Esophagus squamous epithelium (tissue), 5 donors: ENCODE results near the gene RIN3. TPM values are rescaled to one million over a fixed set of nuclear protein-coding genes. Genes with fewer than 3 reads are reported as not detected.
"Not testable (repeated sequence)": the region's sequence is repeated elsewhere in the genome, so short reads cannot be mapped to it uniquely, and the experiment has no call there.

Experiments used
- DNase-seq: peaks from one replicate; lab custom pipeline; 2025; lab: John Stamatoyannopoulos, UW
- H3K27ac ChIP-seq, 4 donors: fragments of 200-600 bp; sonication (generic); one replicate each; pipeline ENCODE4 v1.5.1; 2016 to 2019; ENCODE audit warnings: mild to moderate bottlenecking in 1 of 4
- H3K27me3 ChIP-seq, 4 donors: fragments of 200-600 bp; sonication (generic); 1 replicate in 3 of 4; 2 replicates in 1 of 4; pipeline versions ENCODE4 v1.5.1 to v1.6.0; 2017 to 2021; ENCODE audit warnings: antibody characterized with exemption in 1 of 4
- H3K36me3 ChIP-seq, 3 donors: fragments of 200-600 bp; sonication (generic); one replicate each; pipeline ENCODE4 v1.5.1; 2016 to 2019
- H3K4me1 ChIP-seq, 3 donors: fragments of 200-600 bp; sonication (generic); one replicate each; pipeline ENCODE4 v1.5.1; 2017 to 2019
- H3K4me3 ChIP-seq, 4 donors: fragments of 200-600 bp; sonication (generic); 1 replicate in 3 of 4; 2 replicates in 1 of 4; pipeline ENCODE4 v1.5.1; 2016 to 2019; ENCODE audit warnings: mild to moderate bottlenecking in 2 of 4, moderate library complexity in 1 of 4
- H3K9me3 ChIP-seq, 3 donors: fragments of 200-600 bp; sonication (generic); one replicate each; pipeline ENCODE4 v1.5.1; 2016 to 2019
- CTCF ChIP-seq, 6 experiments: fragments of 450-650 bp in 4 of 6; fragments of 200-600 bp in 2 of 6; sonication (generic) in 2 of 6; IDR thresholded peaks; one replicate each; pipeline ENCODE4 v1.5.1; 2016 to 2019; ENCODE audit warnings: antibody characterized with exemption in 6 of 6, mild to moderate bottlenecking in 4 of 6, moderate library complexity in 4 of 6
- POLR2A ChIP-seq, 4 donors: fragments of 450-650 bp; IDR thresholded peaks; one replicate each; pipeline ENCODE4 v1.6.1; 2017; ENCODE audit warnings: antibody characterized with exemption in 4 of 4, mild to moderate bottlenecking in 4 of 4, moderate library complexity in 3 of 4
- WGBS, 2 donors: methylation state at CpG; one replicate each; pipeline ENCODE4 v1.1.5; 2018; 5-methylcytosine and 5-hydroxymethylcytosine counted together
- intact Hi-C: fragments of 100-400 bp; cut with DNase I; formaldehyde crosslinking; loops from one replicate; pipeline ENCODE4 v1.15.0; 2022
- total RNA-seq, 4 donors: library from RNA; depleted of rRNA; stranded (reverse); fragments of >200 nt; gene quantifications; one replicate each; pipeline ENCODE4 v1.1.0, GENCODE V29; 2016
- donor health status: DM: yes; HTN: yes; CAD: no.

RIN3 gene
- total RNA-seq, 4 donors from 2014 or later = 1.9 to 9.7 (median 4.4) TPM

GRCh38 chr14:92709340-92710000 lies 195.9 kb downstream of the RIN3 start:
- Histone ChIP-seq H3K4me3 (no peak overlapping the region), H3K36me3 (peaks cover 0 to 95% (median 20%) of the 10 kb centered on the region in 3 donors), H3K27ac (no peak overlapping the region), H3K9me3 (no peaks in the 10 kb centered on the region), H3K27me3 (no peaks in the 10 kb centered on the region), H3K4me1 (no peaks in the 10 kb centered on the region)
- no peak for DNase-seq
- no peak for TF ChIP-seq POLR2A (IDR thresholded peaks at IDR 0.05)
- TF ChIP-seq CTCF (IDR thresholded peaks at IDR 0.05) = no peak
- intact Hi-C loops = no loop called here
- 89 to 90% methylated on average over 11 to 13 of the region's 13 CpGs for WGBS, 2 donors

- Histone ChIP-seq H3K36me3 (peaks cover 0 to 93% (median 20%) of the 10 kb centered on the region in 3 donors), H3K27me3 (no peaks in the 10 kb centered on the region), H3K27ac (no peak overlapping the region), H3K4me3 (no peak overlapping the region), H3K4me1 (no peaks in the 10 kb centered on the region), H3K9me3 (no peaks in the 10 kb centered on the region)
- DNase-seq = no peak
- no peak for TF ChIP-seq CTCF (IDR thresholded peaks at IDR 0.05)
- no peak for TF ChIP-seq POLR2A (IDR thresholded peaks at IDR 0.05)
- 65 to 81% methylated on average over 2 of the region's 5 CpGs for WGBS, 2 donors
- intact Hi-C loops = loop anchor here (10.0 kb wide), 1 partner anchor 75 kb away; no protein-coding TSS in a partner anchor
Observed at GRCh38 chr14:92710001-92710341, 196.4 kb downstream of the RIN3 start.

- WGBS, 2 donors = 94% methylated on average over 7 of the region's 7 CpGs
- DNase-seq = no peak
- intact Hi-C loops = loop anchor here (10.0 kb wide), 1 partner anchor 73 kb away; no protein-coding TSS in a partner anchor
- Histone ChIP-seq H3K27ac (no peak overlapping the region), H3K27me3 (no peaks in the 10 kb centered on the region), H3K9me3 (no peaks in the 10 kb centered on the region), H3K4me3 (no peak overlapping the region), H3K36me3 (peaks cover 0 to 85% (median 11%) of the 10 kb centered on the region in 3 donors), H3K4me1 (no peaks in the 10 kb centered on the region)
- no peak for TF ChIP-seq CTCF (IDR thresholded peaks at IDR 0.05)
- TF ChIP-seq POLR2A (IDR thresholded peaks at IDR 0.05) = no peak
Observed at GRCh38 chr14:92711976-92712653, 198.5 kb downstream of the RIN3 start.

- H3K4me3 ChIP-seq = no peak overlapping the region
- H3K27ac ChIP-seq = no peak overlapping the region
- no peak for DNase-seq
- intact Hi-C loops = loop anchor here (10.0 kb wide), 1 partner anchor 72 kb away; no protein-coding TSS in a partner anchor
- 96 to 98% methylated on average over 6 to 7 of the region's 8 CpGs for WGBS, 2 donors
- TF ChIP-seq CTCF (IDR thresholded peaks at IDR 0.05) (no peak), POLR2A (IDR thresholded peaks at IDR 0.05) (no peak)
- H3K9me3 ChIP-seq = no peaks in the 10 kb centered on the region
- no peaks in the 10 kb centered on the region for H3K27me3 ChIP-seq
- peaks cover 0 to 80% (median 11%) of the 10 kb centered on the region in 3 donors for H3K36me3 ChIP-seq
- H3K4me1 ChIP-seq = no peaks in the 10 kb centered on the region
Observed at GRCh38 chr14:92712654-92713051, 199.1 kb downstream of the RIN3 start.

- intact Hi-C loops = loop anchor here (10.0 kb wide), 1 partner anchor 70 kb away; no protein-coding TSS in a partner anchor
Observed at GRCh38 chr14:92714739-92715307, 201.2 kb downstream of the RIN3 start.

More at GRCh38 chr14:92714739-92715307, 201.2 kb downstream of the RIN3 start:
- not testable (repeated sequence) for H3K9me3 ChIP-seq, H3K4me1 ChIP-seq, H3K4me3 ChIP-seq, H3K27ac ChIP-seq, H3K27me3 ChIP-seq
- peak; percentile 51 to 86 (median 76) for TF ChIP-seq CTCF (IDR thresholded peaks at IDR 0.05)
- WGBS, 2 donors = 70 to 81% methylated on average over 7 of the region's 7 CpGs
- peak; percentile 17 for DNase-seq
- peaks cover 0 to 64% (median 8%) of the 10 kb centered on the region in 3 donors for H3K36me3 ChIP-seq
